ENCODE measurements around the gene WRAP73.

WRAP73 gene

DNA sequence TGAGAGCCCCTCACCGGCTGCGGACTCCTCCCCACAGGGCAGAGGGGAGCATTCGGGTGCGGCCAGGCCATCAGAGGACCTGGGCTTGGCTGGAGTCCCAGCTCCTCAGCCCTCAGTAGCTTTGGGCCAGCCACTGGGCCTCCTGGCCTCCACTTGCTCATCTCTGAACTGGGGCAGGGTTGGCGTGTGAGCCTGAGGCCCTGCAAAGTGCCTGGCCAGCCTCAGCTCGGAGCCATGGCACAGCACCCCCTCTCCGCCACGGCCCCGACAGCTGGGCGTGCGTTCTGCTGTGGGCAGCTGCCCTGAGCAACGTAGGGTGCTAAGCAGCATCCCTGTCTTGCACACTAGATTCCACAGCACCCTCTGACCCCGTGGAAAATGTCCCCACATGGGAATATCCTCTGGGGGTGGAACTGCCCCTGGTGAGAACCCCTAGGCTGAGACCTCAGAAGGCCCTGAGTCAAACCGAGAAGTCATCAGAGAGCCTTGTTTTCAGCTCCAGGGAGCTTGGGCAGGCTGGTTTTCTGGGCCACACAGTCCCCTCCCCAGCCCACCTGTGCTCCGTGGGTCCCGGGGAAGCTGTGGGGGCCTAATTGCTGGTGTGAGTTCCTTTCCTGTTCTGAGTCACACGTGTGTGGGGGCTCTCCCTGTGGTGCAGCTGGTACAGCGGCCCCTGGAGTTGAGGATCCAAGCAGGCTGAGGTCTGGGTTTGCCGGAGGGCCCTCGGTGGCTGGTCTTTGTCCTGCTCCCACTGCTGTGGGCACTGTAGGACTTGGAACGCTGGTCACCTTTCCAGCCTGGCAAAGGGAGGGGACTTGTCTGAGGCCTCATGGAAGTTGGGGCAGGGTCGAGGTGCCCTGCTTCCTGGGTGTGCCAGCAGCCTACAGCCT lies 26.9 kb upstream of the WRAP73 start:
- H3K4me3 Mint-ChIP-seq = no peak overlapping the region
- H3K27me3 Mint-ChIP-seq = no peaks in the 10 kb centered on the region
- H3K36me3 Mint-ChIP-seq = no peaks in the 10 kb centered on the region
- H3K9me3 Mint-ChIP-seq (ENCODE audit: low read depth) = no peaks in the 10 kb centered on the region
- no peak overlapping the region for H3K27ac Mint-ChIP-seq
- peaks cover 11% of the 10 kb centered on the region for H3K4me1 Mint-ChIP-seq (ENCODE audit: low read depth)

DNA sequence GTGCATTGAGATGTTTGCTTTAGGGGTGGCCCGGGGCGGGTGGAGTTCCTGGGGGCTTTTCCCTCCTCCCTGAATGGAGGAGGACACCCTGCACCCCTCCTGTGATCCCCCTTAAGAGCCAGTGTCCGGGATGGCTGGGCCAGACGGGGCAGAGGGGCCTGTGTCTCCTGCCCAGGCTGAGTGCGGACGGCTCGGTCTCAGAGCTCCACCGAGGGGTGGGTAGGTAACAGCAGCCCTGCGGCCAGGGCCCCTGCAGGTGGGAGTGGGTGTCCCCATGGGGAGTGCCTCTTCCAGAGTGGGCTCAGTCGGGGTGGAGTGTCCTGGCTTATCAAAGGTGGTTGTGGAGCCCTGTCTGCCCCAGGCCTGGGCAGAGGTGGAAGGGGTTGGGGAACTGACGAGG lies 25.5 kb upstream of the WRAP73 start:
- H3K4me3 Mint-ChIP-seq = no peak overlapping the region
- H3K36me3 Mint-ChIP-seq = no peaks in the 10 kb centered on the region
- peaks cover 11% of the 10 kb centered on the region for H3K4me1 Mint-ChIP-seq (ENCODE audit: low read depth)
- H3K27ac Mint-ChIP-seq = no peak overlapping the region
- H3K27me3 Mint-ChIP-seq = no peaks in the 10 kb centered on the region
- no peaks in the 10 kb centered on the region for H3K9me3 Mint-ChIP-seq (ENCODE audit: low read depth)

DNA sequence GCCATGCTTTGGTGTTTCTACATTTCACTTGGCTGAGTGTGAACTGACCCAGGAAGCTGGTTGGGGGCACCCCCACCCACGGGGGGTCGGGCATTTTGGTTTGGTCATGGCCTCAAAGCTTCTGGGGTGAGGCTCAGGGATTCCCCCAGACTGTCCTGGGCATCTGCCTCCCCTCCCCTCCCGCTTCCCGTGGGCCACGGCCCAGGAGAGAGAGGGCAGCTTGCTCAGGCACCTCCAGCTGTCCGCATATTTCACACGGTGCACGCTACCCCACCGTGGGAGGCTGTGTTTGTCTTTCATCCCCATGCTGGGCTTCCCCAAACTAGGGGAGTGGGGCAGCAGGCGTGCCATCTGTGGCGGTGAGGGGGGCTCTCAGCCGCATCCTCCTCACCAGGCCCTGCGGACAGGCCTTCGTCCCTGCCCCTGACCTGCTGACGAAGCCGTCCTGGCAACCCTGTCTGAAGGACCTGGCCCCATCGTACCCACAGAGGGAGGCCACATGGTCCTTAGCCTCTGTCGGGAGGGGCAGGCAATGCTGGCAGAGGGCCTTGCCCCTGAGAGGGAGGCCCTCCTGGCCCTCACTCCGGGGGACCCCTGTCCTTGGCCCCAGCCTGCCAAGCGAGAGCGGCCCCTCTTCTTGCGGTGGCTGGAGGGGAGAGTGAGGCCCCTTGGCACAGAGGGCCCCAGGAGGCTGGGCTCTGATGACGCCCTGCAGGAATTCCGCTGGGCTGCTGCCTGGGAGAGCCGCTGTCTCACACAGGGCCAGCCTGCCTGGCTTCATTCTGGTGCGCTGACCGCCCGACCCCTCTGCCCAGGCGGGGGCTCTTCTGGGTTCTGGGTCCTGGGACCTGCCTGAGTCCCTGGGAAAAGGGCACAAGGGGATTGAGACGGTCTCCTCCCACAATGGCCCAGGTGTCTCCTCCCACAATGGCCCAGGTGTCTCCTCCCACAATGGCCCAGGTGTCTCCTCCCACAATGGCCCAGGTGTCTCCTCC lies 24.5 kb upstream of the WRAP73 start:
- H3K4me3 Mint-ChIP-seq = no peak overlapping the region
- H3K9me3 Mint-ChIP-seq (ENCODE audit: low read depth) = no peaks in the 10 kb centered on the region
- H3K27ac Mint-ChIP-seq = no peak overlapping the region
- peaks cover 8% of the 10 kb centered on the region for H3K4me1 Mint-ChIP-seq (ENCODE audit: low read depth)
- no peaks in the 10 kb centered on the region for H3K27me3 Mint-ChIP-seq
- H3K36me3 Mint-ChIP-seq = no peaks in the 10 kb centered on the region

DNA sequence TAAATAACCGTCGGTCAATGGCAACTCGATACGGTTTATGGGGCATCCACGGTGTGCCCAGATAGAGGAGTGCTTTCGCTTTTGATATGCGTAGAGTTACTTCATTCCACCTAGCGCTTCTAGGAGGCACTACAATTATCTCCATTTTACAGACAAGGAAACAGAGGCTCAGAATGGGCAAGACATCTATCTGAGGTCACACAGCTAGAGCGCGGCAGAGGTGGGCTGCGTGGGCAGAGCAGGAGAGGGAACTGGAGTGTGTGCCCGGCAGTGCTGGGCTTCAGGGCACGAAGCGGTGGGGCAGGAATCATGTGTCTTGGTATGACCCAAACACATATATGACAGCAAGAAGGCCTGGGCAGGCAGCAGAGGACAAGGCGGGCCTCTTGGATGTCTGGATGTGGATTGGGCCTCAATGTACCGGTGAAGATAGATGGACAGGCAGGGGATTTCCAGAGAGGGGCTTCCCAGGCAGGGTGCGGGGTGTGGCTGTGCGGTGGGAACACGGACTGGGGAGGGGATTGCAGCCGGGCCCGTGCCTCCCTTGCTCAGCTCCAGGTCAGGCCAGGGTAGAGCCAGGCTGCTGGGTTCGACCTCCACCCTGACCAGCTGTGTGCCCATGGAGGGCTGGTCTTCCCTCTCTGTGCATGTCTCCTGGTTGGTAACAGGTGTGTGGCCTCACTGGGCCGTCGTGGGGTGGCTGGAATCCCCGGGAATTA lies 23.6 kb upstream of the WRAP73 start:
- H3K36me3 Mint-ChIP-seq = no peaks in the 10 kb centered on the region
- no peak overlapping the region for H3K4me3 Mint-ChIP-seq
- peaks cover under 1% of the 10 kb centered on the region for H3K27me3 Mint-ChIP-seq
- no peak overlapping the region for H3K27ac Mint-ChIP-seq
- peaks cover 4% of the 10 kb centered on the region for H3K4me1 Mint-ChIP-seq (ENCODE audit: low read depth)
- H3K9me3 Mint-ChIP-seq (ENCODE audit: low read depth) = no peaks in the 10 kb centered on the region

DNA sequence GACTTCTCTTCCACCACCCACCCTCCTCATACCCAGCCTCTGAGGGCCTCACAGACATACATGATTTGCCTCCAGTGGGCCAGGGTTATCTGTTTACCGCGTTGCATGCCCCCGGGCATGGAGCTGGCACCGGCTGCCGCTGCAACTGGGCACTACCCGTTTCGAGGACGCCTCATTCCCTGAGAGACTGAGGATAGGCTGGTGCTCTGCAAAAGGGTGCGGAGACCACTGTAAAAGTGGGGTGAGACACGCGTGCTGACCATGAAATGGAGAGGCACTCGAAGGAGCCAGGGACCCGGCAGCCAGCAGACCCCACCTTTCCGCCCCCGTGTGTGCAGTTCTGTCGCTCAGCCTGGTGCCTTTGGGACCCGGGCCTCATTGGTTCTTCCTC lies 23.1 kb upstream of the WRAP73 start:
- Mint-ChIP-seq H3K36me3 (no peaks in the 10 kb centered on the region), H3K27ac (no peak overlapping the region), H3K27me3 (peaks cover 3% of the 10 kb centered on the region), H3K4me1 (ENCODE audit: low read depth) (peaks cover 2% of the 10 kb centered on the region), H3K4me3 (no peak overlapping the region), H3K9me3 (ENCODE audit: low read depth) (no peaks in the 10 kb centered on the region)

DNA sequence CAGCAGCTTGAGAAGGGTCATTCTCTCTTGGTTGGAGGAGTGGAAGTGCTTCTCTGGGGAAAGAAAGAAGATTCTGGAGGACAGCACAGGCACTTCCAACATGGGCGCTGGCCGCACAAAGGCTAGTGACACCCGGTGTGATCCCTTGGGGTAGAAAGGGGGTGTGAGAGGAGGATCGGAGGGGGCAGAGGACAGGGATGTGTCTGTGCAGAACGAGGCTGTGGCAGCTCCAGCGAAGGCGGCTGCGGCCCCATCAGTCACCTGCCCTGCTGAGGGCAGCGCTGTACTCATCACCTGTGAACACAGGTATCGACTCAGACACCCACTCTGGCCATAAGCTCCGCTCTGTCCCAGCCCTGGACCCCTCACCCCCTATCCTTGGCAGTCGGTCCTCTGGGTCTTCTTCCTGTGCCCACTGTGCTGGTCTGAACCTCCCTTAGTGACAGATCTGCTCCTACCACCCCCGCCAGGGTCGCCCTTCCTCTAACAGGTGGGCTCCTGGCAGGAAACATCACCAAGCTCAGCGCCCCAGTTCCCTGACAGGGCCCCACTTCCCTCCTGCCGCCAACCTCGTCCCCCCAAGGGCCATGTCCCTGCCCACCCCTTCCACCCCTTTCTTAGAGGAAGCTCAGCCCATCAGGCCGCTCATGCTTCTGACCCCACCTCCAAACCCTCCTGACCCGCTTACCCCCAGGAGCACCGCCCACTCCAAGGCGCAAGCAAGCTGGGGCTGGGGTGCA lies 22.5 kb upstream of the WRAP73 start:
- H3K27ac Mint-ChIP-seq = no peak overlapping the region
- no peak overlapping the region for H3K4me3 Mint-ChIP-seq
- no peaks in the 10 kb centered on the region for H3K9me3 Mint-ChIP-seq (ENCODE audit: low read depth)
- H3K36me3 Mint-ChIP-seq = no peaks in the 10 kb centered on the region
- no peaks in the 10 kb centered on the region for H3K4me1 Mint-ChIP-seq (ENCODE audit: low read depth)
- H3K27me3 Mint-ChIP-seq = peaks cover 3% of the 10 kb centered on the region

DNA sequence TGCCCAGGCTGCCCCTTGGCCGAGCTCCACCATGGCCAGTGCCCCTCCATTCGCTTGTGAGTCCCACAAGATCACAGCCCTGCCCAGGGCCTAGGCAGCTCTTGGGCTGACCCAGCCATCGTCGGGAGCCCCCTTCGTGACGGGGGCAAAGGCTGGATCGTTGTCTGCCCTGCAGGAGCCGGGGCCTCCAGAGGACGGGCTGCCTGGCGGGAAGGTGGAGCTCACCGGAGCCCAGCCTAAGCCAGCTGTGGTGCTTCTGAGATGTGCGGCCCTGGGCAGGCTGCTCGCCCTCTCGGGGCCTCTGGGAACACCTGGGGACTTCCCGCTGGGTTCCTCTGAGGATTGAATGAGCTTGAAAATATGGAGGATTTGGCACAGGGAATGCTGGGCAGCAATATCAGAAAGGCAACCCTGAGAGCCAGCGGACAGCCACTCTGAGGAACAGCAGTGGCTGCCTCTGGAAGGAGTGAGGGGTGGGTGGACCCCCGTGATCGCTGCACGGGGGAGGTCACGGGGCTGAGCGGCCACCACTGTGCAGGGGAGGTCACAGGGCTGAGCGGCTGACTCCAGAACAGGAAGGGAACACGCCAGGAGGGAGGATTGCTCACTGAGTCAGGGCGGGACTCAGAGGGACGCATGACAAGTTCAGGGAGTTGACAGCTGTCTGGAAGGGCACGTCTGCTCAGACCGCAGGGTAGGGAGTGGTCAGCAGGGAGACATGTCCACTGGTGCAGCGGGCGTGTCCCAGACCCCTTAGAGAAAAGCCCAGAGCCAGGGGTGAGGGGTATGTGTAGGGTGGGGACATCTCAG lies 21.7 kb upstream of the WRAP73 start:
- Mint-ChIP-seq H3K9me3 (ENCODE audit: low read depth) (no peaks in the 10 kb centered on the region), H3K4me1 (ENCODE audit: low read depth) (no peaks in the 10 kb centered on the region), H3K27ac (no peak overlapping the region), H3K4me3 (no peak overlapping the region), H3K36me3 (no peaks in the 10 kb centered on the region), H3K27me3 (peaks cover 5% of the 10 kb centered on the region)

DNA sequence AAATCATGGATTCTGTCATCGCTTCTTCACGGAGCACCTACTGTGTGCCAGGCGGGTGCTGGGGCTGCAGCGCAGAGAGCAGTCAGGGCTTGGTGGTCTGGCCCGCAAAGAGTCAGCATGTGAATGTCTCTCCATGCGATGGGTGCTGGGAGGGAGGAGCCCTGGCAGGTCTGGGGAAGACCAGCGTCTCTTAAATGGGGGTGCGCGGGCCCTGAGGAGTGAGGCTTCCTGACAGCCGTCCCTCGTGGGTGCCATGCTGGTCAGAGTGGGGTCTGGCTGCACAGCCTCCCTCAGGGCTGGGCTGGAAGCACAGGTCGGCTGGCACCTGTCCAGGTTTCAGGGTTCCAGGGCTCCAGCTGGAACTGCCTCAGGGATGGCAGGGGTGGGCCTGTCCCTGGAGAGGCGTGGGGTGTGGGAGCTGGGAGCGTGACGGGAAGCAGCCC lies 20.9 kb upstream of the WRAP73 start:
- Mint-ChIP-seq H3K27me3 (peaks cover 5% of the 10 kb centered on the region), H3K9me3 (ENCODE audit: low read depth) (no peaks in the 10 kb centered on the region), H3K4me3 (no peak overlapping the region), H3K36me3 (no peaks in the 10 kb centered on the region), H3K27ac (no peak overlapping the region), H3K4me1 (ENCODE audit: low read depth) (no peaks in the 10 kb centered on the region)

DNA sequence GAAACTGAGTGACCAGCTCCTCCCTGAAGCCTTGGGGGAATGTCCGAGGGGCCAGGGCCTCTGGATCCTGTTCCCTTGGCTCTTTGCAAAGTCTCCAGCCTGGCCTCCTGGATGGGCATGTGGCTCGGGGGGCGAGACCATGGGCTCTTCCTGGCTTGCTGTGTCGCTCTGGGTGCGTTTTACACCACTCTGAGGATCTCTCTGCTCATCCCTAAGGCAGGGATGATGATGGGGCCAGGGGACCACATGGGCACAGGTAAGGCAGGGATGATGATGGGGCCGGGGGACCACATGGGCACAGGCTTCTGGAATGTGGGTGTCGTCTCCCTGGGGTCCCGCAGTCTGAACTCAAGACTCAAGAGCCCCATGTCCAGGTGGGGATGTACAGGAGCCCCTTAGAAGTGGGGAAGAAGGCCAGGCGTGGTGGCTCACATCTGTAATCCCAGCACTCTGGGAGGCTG lies 20.1 kb upstream of the WRAP73 start:
- H3K27me3 Mint-ChIP-seq = peaks cover 5% of the 10 kb centered on the region
- no peak overlapping the region for H3K4me3 Mint-ChIP-seq
- no peak overlapping the region for H3K27ac Mint-ChIP-seq
- H3K36me3 Mint-ChIP-seq = no peaks in the 10 kb centered on the region
- H3K4me1 Mint-ChIP-seq (ENCODE audit: low read depth) = no peaks in the 10 kb centered on the region
- no peaks in the 10 kb centered on the region for H3K9me3 Mint-ChIP-seq (ENCODE audit: low read depth)

DNA sequence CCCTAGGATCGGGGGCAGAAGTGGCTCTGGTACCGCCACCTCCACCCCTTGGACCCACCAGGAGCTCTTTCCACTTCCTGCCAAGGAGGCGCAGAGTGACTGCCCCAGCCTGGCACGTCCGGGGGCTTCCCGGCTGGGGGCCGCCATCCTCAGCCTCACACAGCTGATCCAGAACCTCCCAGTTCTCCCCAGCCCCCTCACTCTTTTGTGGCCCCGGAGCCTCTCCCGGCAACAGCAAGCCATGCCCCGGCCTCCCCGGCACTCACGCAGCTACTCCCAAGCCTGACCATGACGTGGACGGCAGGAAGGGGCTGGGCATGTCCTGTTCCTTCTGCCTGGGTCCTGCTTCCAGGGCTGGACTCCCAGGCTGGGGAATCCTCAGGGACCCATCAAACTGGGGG lies 19.5 kb upstream of the WRAP73 start:
- Mint-ChIP-seq H3K9me3 (ENCODE audit: low read depth) (no peaks in the 10 kb centered on the region), H3K27ac (no peak overlapping the region), H3K36me3 (no peaks in the 10 kb centered on the region), H3K4me3 (no peak overlapping the region), H3K27me3 (peaks cover 5% of the 10 kb centered on the region), H3K4me1 (ENCODE audit: low read depth) (no peaks in the 10 kb centered on the region)

DNA sequence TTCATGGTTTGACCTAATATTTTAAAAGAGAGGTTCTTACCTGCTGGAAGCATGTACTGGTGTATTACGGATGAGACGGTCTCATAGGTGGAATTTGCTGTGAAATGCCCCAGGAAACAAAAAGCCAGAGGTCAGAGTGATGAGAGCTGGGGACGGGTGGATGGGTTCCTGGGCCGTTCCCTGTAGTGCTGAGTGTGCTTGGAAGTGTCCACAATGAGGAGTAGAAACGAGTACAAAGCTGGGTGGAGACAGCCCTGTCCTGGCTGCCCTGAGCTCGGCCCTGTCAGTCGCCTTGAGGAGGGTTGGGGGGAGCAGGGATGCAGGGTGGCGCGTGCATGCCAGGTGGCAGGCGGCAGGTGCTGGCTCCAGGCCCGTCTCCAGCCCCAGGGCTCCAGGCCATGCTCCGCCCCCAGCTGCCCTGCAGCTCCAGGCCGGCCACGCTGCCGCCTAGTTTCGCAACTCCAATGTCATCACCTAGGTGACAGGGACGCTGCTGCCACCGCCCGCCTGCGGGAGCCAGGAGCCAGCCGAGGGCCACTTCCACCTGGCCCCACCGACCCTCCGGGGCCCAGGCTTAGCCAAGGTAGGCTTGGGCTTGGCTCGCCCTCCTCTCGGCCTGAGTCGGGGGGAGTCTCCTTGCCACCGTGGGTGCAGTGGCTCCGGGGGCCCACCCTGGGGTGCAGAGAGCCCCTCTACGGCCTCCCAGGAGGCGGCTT lies 18.8 kb upstream of the WRAP73 start:
- H3K4me3 Mint-ChIP-seq = no peak overlapping the region
- no peaks in the 10 kb centered on the region for H3K36me3 Mint-ChIP-seq

DNA sequence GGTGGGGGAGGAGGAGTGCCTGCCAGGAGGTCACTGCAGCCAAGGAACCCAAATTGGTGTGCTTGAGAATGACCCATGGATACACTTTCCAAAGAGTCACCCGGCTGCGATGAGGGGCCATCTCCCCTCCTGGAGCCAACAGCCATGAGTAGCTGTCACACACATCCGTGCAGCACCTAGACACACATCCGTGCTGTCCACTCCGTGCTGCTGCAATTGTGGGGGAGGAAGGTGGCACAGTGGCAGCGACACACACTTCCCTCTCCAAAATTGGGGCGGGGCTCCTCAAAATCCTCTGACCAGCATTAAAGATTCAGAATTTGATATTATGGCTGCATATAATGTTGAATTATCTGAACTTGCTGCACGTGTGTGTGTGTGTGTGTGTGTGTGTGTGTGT lies 18.2 kb upstream of the WRAP73 start:
- Mint-ChIP-seq H3K4me3 (no peak overlapping the region), H3K27ac (no peak overlapping the region), H3K36me3 (no peaks in the 10 kb centered on the region), H3K27me3 (peaks cover 6% of the 10 kb centered on the region), H3K4me1 (ENCODE audit: low read depth) (no peaks in the 10 kb centered on the region), H3K9me3 (ENCODE audit: low read depth) (no peaks in the 10 kb centered on the region)

More for the DNA sequence above, 18.8 kb upstream of the WRAP73 start:
- no peak overlapping the region for H3K27ac Mint-ChIP-seq
- H3K4me1 Mint-ChIP-seq (ENCODE audit: low read depth) = no peaks in the 10 kb centered on the region
- no peaks in the 10 kb centered on the region for H3K9me3 Mint-ChIP-seq (ENCODE audit: low read depth)
- peaks cover 5% of the 10 kb centered on the region for H3K27me3 Mint-ChIP-seq

All from activated naive CD8-positive, alpha-beta T cell (primary cell).